HG03025 (cell line): ENCODE measurements around the gene KRT33A.

Experiments used
- ATAC-seq: cut with Tn5 transposase; IDR thresholded peaks from one replicate; pipeline ENCODE4 v1.9.1; 2021; ENCODE audit warnings: mild to moderate bottlenecking, moderate library complexity; ENCODE audit not compliant: unreplicated experiment, low FRiP score

The KRT33A gene

DNA sequence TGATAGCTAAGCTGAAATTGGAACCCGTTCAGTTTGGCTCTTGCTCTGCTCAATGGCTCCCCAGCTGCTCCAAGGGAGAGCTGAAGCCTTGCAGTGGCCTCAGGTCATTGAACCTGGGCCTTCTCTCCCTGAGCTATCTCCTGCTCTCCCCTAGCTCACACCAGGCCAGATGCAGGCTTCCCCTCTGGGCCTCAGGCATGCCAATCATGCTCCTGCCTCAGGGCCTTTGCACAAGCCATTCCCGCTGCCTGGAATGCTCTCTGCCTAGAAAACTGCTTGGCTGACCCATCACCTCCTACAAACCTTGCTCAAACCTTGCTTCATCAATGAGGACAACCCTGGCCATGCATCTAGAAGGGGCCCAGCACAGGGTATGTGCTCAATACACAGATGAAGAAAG lies 18.4 kb downstream of the KRT33A start:
- ATAC-seq: no peak

DNA sequence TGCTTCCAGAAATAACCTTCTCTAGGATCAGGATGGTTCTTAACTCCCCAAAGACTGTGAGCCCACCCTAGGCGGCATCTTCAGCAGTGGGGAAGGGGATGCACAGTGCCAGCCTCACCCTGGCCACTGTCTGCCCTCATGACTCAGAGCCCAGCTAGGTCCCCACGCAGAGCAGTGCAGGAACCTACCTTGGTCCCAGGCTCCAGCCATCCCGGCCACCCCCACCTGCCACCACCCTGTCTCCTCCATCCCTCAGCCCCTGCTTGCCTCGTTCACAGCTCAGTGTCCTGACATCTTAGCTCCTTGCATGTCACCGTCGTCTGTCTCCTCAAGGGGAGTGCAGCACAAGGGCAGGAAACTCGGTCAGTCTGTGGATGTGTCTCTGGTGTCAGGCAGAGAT lies 19.0 kb downstream of the KRT33A start:
- ATAC-seq: no peak

DNA sequence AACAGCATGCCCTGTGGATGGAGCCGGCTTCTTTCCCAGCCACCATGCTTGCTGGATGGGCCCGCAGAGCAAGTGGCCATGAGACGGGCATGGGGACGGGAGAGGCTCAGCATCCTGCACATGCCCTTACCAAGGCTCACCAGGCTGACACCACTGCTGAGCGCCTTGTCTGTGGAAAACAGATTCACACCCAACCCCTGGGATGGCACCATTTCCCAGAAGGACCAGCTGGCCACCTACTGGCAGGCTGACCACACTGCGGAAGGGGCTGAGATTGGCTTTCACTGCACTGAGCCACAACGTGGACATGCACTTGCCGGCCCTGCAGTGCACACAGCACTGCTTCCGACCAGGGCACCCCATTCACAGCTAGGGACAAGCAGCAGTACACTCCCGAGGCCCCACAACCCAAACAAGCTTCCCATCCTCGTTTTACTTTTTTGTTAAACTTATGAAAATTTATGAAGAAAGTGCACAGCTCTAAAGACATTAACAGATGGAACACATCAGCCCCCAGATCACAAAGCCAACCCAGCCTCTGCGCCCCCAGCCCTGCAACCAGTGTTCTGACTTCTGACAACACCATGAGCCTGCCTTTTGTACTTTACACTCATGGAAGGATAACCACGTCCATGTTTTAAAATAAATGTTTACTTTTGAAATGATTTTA lies 21.2 kb downstream of the KRT33A start:
- ATAC-seq: no peak

DNA sequence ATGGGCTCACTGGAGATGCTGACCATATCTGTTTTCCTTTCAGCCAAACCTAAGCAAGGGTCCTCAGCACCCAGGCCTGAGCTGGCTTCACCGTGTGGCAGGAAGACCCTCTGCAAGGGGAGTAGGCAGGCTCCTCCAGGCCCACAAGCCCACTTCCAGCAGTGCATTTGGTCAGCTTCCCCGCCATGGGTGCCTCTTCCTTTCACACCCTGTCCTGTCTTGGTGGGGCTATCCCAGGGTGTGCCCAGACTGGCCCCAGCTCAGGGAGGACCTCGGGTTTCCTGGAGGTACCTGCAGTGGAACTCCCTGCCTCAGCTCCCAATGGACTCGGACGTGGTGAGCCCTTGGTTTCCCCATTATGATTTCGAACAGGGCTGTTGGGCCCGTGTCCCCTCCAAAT lies 22.4 kb downstream of the KRT33A start:
- ATAC-seq: no peak

DNA sequence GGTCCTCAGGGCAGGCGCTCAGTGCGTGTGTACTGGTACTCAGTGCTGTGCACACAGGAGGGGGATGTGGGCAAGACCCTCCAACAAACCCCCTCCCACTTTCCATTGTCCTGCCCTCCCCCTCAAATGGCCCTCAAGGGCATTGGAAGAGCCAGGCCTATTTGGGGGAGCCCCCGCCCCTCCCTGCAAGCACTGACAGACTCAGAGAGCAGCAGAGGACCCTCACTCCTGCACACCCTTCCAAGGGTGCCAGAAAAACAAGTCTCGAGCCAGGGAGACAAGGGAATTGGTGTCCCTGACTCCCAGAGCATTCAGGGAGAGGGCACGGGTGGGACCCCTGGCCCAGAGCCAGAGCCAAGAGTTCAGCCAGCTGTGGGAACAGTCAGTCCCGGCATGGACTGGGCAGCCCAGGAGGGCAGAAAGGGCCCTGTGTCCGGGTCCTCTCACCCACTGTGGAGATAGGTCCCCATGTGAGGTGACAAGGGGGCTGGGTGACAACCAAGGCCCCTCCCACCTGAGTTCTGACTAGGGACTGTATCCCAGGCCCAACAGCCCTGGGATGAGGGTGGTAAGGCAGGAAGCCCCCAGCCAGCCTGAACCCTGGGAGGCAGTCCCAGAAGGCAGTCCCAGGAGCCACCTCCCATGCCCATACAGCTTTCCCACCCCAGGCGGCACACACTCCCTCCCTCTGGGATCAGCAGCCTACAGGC lies 23.1 kb downstream of the KRT33A start:
- ATAC-seq: no peak

DNA sequence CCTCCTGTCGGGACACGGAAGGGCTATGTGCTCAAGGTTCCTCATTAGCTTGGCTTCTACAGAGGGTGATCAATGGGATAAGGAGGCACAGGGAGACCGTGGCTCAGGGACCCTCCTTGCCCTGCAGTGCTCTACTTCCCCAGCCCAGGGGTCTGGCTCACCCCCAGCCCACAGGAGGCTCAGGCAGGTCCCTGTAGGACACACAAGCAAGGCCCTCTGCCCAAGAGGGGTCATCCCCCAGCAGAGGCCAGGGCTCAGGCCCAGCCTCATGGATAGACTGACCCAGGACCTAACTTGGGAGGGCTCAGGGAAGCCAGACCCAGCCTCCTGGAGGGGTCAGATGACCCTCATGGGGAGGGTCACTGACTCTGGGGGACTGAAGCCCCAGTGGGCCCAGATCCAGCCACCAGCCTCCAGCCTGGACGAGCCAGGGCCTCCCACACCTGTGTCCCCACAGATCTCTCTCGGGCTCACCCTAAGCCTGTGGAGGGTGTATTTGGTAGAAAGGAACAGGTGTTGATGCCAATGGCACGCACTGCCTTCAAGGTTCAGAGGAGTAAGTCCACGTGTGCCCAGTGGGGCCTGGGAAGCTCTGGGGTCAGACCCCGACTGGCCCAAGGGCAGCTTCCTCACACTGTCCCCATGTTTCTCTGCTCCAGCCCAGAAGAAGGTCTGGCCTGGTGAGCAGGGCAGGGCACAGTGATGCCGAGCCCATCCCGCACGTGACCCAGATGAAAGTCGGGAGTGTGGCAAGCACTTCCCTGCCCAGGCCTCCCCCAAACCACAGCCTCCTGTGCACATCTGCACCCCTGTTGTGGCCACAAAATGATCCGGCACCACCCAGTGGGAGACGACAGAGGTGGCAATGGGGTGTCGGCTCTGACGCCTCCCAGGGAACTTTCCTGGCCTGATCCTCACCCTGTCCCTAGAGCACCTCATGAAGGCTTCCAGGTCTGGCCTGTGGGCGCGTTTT lies 24.2 kb downstream of the KRT33A start:
- ATAC-seq: no peak

DNA sequence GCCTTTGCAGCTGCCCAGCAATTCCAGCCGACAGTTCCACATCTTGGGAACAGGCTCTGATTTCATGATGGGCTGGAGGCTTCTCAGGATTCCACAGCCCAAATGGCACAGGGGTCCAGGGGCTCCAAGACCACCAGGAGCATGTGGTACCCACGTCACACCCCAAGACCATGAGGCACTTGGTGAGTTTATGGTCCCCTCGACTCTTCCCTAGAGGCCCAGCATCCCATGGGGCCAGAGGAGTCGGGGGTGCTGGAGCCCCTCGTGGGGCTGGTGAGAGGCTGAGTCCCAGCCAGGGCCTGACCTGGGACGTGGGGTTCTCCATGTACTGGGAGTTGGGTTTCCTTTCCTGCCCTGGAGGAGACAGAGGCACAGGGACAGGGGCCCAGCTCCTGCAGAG lies 25.0 kb downstream of the KRT33A start:
- no peak for ATAC-seq

DNA sequence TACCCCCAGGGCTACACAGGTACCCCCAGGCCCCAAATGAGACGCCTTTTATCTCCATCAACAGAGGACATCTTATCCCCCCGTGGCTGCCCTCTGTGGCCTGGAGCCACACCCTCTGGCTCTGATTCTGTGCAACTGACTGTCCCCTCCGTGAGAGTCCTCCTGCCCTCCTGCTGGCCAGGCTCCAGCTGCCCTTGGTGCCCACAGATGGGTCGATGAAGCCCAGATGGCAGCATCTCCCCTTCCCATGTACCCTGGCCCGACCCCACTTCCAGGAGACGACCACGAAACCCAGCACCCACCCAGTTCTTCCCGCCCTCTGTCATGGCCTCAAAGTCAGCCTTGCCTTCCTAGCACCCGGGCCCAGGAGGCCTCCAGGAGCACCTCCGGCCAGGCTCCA lies 25.5 kb downstream of the KRT33A start:
- ATAC-seq: no peak

DNA sequence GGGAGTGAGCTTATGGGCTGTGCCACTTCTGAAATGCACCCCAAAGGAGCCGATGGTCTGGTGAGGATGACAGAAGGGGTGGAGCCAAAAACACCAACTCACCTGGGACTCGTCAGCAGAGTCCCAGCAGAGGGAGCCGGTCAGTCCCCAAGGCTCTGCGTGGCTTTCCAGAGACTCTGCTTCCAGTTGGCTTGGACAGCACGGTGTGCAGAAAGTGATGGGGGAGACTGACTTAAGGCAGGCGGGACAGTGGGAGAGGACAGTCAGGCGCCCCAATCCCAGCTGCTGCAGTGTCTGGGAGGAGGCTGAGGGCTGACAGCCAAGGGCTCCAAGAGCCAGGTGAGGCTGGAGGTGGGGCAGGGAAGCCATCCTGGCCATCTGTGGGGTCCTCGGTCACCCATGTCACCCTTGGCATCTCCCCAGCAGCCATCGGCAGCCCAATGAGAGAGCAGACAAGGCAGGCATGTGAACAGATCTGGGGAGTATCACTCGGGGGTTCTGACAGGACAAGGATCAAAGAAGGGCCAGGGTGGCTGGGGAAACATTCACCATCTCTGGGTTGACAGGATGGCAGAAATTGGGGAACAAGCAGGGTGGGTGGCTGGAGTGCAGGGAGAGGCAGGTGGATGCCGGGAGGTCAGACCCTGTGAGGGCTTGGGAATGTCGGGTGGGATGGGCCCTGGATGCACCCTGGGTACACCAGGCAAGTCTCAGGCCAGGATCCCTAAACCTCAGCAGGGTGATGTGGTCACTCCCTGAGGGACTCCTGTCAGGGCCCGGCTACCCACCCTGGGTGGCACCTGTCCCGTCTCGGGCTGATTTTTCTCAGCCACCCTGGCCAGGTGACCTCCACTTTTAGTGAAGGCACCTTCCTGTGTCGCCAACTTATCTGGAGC lies 26.2 kb downstream of the KRT33A start:
- ATAC-seq: no peak

DNA sequence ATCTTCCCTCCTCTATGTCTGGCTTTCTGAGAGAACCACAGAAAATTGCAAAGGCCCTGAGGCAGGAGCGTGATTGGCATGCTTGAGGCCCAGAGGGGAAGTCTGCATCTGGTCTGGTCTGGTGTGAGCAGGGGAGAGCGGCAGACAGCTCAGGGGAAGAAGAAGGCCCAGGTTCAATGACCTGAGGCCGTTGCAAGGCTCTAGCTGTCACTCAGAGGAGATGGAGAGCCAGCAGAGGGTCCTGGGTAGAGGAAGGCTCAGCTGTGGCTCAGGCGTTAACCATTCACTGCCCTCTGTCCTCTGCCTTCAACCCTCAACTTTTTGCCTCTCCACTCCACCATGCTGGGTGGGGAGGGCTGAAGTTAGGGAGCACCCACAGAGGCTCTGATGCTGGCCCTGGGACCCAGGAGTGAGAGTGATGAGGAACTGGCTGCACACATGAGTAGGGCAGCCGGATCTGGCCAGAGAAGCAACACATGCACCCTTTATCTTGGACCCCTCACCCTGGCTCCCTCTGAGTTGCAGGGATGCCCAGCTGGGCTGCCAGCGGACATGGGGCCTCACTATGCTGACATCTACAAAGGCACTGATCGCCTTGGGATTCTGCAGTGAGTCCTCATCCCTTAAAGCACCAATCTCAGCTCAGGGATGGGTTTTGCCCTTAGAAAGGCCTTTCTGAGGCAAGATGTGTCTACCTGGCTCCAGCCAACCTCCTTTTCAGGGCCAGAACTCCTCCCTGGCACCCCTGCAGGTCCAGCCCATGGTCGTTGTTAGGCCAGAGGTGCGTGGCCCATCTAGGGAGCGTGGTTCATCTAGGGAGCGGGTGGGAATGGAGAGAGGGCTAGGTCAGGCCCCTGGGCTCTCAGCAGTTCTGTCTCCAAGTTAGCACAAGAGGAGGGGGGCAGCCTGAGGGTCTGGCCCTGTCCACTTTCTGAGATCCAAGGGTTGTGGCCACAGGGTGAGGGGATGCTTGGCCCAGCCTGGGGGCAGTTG lies 27.4 kb downstream of the KRT33A start:
- ATAC-seq: no peak

DNA sequence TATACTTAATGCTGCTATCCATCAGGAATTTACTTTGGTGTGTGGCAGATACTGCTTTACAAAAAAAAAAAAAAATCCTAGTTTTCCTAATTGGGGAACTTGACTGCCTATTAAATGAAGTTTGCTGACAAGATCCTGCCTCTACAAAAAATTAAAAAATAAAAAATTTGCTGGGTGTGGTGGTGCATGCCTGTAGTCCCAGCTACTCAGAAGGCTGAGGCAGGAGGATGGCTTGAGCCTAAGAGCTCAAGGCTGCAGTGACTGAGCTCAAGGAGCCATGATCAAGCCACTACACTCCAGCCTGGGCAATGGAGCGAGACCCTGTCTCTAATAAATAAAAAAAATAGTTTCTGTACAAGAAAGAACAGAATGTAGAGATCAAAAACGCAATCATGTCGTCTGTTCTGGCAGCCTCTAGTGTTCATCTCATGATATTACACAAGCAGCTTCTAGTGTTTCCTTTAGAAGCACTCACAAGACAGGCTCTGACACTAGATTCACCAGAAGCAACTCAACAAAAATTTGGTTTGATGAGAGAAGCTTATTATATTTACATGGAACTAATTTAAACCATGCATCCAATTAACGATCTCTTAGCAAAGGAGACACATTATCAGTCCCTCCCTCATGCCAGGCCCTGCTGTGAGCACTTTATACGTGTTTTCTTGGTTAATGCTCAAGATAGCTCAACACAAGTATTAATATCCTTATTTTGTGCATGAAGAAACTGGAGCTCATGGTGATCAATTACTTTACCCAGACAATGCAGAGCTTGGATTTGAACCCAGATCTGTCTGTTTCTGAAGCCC lies 28.3 kb downstream of the KRT33A start:
- ATAC-seq: no peak

DNA sequence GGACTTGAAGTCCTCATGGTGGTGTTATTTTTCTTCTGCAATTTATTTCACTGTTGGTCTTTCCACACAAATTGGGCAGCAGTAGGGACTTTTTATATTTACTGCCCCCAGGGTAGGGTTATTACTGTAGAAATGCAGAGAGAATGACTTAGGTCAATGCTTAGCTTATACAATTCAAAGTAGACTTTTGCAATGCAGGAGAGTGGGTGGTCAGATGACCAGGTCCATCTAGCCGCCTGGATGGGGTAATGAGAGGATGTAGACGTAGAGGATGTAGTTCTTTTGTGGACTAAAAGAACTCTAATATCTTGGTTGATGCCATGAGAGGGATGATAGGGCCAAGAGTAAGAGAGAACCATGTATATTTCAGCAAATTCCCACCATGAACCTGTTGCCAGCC lies 32.4 kb downstream of the KRT33A start:
- ATAC-seq: no peak

DNA sequence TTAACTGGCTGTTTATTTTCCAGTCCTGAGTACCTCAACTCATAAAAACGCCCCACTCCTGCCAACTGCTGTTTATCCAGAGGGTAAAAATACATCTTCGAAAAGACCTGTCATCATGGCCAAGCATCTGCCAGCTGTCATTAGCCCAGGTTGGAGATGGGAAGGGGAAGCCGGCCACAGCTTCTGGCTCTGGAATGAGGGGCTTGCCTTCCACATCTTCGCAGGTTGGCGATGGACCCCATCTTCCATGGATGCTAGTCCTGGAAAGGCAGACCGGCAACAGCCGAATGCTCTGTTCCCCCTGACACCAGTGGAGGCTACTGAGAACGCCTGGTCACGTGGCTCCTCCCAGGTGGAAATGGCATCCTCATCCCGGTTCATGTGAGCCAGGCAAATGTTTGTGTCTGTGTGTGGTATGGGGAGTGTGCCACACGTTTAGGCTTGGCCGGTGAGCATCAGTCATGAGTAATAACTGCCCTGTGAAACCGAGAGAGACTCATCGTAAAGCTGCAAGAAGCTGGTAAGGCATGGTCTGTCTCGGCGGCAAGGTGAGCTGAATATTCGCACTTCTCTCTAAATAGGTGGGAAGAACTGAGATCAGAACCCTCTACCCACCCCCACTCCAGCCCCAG lies 34.7 kb downstream of the KRT33A start:
- ATAC-seq: no peak

DNA sequence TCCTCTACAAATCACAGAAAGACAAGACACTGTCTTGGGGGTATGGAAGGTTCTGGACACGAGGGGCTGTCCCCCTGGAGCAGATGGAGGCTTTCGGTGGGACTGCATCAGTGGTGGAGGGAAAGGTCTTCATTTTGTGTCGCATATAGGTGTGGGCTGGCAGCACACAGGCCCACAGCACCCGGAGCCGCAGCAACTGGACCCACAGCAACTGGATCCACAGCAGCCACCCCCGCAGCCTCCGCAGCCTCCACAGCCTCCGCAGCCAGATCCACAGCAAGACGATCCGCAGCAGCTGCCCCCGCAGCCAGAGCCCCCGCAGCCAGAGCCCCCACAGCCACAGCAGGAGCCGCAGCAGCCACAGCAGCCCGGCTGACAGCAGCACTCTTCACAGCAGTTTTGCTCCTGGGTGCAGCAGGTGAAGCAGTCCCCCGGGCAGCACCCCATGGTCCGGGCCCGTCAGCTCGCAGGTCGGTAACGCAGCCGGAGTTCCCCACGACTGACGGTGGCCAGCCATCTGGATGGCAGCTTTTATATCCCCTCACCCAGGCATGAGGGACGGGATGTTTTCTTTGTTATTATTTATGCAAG lies 35.3 kb downstream of the KRT33A start, which contains the start of gene KRTAP17-1:
KRTAP17-1 (minus strand) TSS at position 507 of the 591 bp plus-strand sequence; CDS start at position 447, 60 bp downstream.
- ATAC-seq: no peak

DNA sequence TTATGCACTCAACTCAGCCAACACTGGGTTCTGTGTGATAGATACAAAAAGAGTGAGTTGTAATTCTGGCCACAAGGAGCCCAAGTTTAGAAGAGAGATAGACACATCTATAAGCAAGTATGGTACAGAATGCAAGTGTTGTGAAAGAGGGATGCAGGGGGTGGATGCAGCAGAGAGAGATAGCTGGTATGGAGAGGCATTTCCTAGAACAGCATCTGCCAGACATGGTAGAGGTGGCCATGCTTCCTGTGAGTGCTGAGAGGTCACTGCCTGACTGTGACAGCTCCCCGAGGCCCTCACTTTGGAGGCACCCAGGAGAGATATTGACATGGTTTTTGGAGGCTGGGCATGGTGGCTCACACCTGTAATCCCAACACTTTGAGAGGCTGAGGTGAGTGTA lies 39.5 kb downstream of the KRT33A start:
- ATAC-seq: no peak

DNA sequence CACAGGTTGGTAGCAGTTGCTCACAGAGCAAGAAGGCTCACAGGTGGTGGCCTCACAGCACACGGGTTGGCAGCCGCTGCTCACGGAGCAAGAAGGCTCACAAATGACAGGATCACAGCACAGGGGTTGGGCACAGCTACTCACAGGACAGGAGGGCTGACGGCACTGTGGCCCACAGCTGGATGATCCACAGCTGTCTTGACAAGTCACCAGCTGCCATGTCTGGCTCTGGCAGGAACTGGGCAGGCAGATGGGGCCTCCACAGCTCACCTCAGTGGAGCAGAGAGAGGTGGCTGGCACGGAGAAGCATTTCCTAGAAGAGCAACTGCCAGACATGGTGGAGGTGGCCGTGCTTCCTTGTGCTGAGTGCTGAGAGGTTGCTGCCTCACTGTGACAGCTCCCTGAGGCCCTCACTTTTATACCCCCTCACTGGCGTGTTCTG lies 41.7 kb downstream of the KRT33A start, which contains the start of gene KRTAP16-1:
KRTAP16-1 (minus strand) TSS at position 392 of the 442 bp plus-strand sequence; CDS start at position 336, 56 bp downstream.
- no peak for ATAC-seq
